GM10248 (cell line): ENCODE data around the gene CDH23.

ENCODE experiments used
- CTCF ChIA-PET: fragments of 300-600 bp; sonication (Branson Sonifier 250); formaldehyde crosslinking; extraction: SDS; loops from one replicate; lab custom pipeline; 2021; ENCODE audit warnings: antibody characterized with exemption; lab: Yijun Ruan, JAX
- POLR2A ChIA-PET: fragments of 350-650 bp; sonication (Branson Sonifier 250); formaldehyde crosslinking; extraction: SDS; loops from one replicate; lab custom pipeline; 2020; ENCODE audit warnings: antibody characterized with exemption; lab: Yijun Ruan, JAX
- DNase-seq: peaks from one replicate; pipeline ENCODE4 v3.0.0; 2012; ENCODE audit errors: extremely low spot score
- TF ChIP-seq, protein P1 (sequence below): IDR thresholded peaks from 2 replicates; pipeline ENCODE4 v1.5.1; 2012; ENCODE audit warnings: mild to moderate bottlenecking, low read depth; ENCODE audit errors: extremely low read depth, missing control alignments, control extremely low read depth

CDH23 gene

DNA sequence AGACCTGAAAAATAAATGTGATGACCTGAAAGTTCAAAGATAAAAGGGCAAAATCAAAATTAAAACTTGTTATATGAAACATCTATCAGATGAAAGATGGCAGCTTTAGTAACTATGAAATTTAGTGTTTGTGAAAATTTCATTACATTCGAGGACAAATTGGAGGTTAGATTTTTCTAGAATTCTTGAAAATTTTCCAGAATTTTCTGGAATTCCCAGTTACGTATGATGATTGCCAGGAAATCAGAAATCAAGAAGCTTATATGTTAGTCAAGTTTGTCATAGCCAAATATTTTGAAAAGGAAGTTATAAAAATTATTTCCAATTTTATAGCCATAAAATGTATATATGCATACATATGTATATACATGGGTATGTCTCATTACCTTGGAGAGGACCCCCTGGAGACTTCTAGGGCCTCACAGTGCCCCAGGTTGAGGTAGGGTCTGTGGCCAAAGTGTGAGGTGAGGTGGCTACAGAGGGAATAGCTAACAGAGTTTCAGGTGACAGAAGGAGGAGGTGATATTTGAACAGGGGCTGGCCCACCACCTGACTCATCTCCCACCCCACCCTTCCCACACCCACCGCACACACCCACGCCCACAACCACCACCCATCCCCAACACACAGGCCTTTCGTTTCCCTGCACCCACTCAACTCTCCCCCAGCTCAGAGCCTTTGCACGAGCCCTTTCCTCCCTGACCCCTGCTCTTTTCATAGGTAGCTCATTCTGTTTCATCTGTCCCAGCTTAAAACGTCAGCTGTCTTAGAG lies 301.4 kb downstream of the CDH23 start:
- CTCF ChIA-PET, result interaction anchor here (0.9 to 11.6 kb wide), 25 partner anchors 11 to 384 kb away, joined by 3 to 168 read pairs (median 6); partner anchors contain the start of genes SLC29A3 and VSIR
- TF ChIP-seq, protein P1, sequence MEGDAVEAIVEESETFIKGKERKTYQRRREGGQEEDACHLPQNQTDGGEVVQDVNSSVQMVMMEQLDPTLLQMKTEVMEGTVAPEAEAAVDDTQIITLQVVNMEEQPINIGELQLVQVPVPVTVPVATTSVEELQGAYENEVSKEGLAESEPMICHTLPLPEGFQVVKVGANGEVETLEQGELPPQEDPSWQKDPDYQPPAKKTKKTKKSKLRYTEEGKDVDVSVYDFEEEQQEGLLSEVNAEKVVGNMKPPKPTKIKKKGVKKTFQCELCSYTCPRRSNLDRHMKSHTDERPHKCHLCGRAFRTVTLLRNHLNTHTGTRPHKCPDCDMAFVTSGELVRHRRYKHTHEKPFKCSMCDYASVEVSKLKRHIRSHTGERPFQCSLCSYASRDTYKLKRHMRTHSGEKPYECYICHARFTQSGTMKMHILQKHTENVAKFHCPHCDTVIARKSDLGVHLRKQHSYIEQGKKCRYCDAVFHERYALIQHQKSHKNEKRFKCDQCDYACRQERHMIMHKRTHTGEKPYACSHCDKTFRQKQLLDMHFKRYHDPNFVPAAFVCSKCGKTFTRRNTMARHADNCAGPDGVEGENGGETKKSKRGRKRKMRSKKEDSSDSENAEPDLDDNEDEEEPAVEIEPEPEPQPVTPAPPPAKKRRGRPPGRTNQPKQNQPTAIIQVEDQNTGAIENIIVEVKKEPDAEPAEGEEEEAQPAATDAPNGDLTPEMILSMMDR, result no peak
- peak; percentile 69 for DNase-seq
- POLR2A ChIA-PET, result no interaction called here

DNA sequence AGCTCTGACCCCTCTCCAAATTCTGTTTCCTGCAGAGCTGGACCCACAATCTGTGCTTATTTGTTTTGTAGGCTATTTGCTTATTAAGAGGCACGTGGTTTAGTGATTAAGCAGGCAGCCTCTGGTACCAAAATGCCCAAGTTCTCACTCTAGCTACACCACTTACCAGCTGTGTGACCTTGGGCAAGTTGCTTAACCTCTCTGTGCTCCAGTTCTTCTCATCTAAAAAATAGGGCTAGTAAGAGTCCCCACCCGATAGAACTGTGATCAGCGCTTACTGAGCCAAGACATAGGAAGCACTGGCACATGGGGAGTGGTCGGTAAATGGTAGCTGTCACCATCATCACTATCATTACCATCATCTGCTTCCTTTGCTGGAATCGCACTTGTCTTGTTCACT lies 302.0 kb downstream of the CDH23 start:
- no peak for DNase-seq
- POLR2A ChIA-PET, result no interaction called here
- CTCF ChIA-PET, result interaction anchor here (0.9 to 11.6 kb wide), 16 partner anchors 11 to 384 kb away, joined by 3 to 168 read pairs (median 11); partner anchors contain the start of genes SLC29A3 and VSIR
- TF ChIP-seq, protein P1, result no peak

DNA sequence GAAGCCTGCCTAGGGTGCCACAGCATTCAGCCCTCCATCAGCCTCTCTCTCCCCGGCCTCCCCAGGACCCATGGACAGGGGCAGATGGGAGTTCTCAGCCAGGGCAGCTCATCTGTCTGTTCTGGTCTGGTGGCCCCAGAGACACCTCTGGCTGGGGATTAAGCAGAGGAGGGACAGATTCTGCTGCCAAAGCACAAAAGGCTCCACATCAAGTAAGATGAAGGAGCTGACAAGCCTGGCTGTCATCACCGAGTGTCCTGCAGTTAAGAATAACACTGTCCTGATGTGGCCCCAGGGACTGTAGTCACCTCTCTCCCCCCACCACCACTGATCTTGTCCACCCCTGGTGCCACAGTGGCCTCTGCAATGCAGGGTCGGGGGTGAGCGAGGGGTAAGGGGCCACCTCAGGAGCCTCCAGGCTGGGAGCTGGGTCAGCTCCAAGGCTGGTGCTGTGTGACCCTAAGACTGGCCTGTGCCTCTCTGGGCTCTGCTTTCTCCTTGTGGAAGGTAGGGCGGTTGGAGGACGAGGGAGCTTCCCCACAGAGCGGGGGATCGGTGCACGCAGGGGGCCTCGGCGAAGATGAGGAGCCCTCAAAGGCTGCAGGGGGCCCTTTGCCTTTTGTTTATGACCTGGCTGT lies 304.1 kb downstream of the CDH23 start:
- ChIA-PET CTCF (interaction anchor here (0.9 to 11.6 kb wide), 5 partner anchors 9 to 382 kb away, joined by 3 to 168 read pairs (median 4); partner anchors contain the start of genes SLC29A3 and VSIR), POLR2A (no interaction called here)
- DNase-seq, result no peak
- TF ChIP-seq, protein P1, result no peak

DNA sequence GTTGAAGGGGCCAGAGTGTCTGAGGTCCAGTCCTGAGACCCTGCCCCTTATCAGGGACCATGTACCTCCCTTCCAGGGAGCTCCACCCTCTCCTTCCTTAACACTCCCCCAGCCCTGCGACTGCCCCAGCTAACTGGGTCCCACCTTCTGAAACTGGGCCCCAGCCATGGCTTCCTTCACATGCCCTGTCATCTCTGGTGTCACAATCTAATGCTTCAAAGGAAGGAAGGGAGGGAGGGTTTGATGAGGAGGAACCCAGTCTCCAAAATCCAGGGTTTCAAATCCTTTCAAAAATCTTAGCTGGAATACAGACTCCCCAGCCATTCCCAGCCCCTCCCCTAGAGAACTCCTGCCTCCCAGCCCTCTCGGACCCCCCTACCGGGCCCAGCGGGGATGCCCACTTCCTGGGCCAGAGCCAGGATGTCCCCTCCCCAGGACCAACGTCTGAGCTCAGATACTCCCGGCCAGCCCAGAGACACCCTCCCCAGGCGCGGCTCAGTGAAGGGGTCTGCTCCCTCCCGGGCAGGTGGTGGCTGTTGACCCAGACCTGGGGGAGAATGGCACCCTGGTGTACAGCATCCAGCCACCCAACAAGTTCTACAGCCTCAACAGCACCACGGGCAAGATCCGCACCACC lies 304.9 kb downstream of the CDH23 start:
- TF ChIP-seq, protein P1, result no peak
- POLR2A ChIA-PET, result no interaction called here
- no peak for DNase-seq
- CTCF ChIA-PET, result interaction anchor here (0.8 to 1.6 kb wide), 8 partner anchors 8 to 382 kb away, joined by 3 to 5 read pairs (median 4); partner anchors contain the start of genes SLC29A3 and VSIR

DNA sequence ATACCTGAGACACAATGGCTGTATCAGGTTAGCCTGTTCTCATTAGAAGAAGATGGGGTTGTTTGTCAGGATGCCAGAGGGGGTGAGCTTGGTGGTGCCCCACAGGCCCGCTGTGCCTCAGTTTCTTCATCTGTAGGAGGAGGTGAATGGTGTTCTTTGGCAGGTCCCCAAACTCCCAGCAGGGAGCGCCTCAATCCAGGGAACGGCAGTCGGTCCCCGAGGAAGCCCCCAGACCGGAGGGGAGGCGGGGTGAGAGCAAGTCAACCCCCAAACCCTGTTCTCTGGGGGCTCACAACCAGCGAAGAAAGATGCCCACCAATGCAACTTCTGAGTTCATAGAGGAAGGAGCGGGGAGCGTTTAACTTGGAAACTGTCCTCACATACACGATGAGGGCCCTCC lies 306.9 kb downstream of the CDH23 start:
- POLR2A ChIA-PET, result no interaction called here
- CTCF ChIA-PET, result interaction anchor here (1.3 to 1.6 kb wide), 2 partner anchors 13 to 133 kb away, joined by 3 to 5 read pairs; no protein-coding TSS in a partner anchor

More for the DNA sequence above, 306.9 kb downstream of the CDH23 start:
- no peak for DNase-seq
- TF ChIP-seq, protein P1, result no peak
